ENCODE results near the gene TAPBPL.

TAPBPL gene

GRCh38 chr12:6478416-6478815, 26.6 kb downstream of the TAPBPL start:
- TF ChIP-seq, protein P1, sequence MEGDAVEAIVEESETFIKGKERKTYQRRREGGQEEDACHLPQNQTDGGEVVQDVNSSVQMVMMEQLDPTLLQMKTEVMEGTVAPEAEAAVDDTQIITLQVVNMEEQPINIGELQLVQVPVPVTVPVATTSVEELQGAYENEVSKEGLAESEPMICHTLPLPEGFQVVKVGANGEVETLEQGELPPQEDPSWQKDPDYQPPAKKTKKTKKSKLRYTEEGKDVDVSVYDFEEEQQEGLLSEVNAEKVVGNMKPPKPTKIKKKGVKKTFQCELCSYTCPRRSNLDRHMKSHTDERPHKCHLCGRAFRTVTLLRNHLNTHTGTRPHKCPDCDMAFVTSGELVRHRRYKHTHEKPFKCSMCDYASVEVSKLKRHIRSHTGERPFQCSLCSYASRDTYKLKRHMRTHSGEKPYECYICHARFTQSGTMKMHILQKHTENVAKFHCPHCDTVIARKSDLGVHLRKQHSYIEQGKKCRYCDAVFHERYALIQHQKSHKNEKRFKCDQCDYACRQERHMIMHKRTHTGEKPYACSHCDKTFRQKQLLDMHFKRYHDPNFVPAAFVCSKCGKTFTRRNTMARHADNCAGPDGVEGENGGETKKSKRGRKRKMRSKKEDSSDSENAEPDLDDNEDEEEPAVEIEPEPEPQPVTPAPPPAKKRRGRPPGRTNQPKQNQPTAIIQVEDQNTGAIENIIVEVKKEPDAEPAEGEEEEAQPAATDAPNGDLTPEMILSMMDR (IDR thresholded peaks at IDR 0.05), result no peak

- TF ChIP-seq, protein P1 (IDR thresholded peaks at IDR 0.05), result no peak
Measured at GRCh38 chr12:6488240-6488639, 36.4 kb downstream of the TAPBPL start.

- TF ChIP-seq, protein P1 (IDR thresholded peaks at IDR 0.05), result no peak
Measured at GRCh38 chr12:6489449-6489848, 37.6 kb downstream of the TAPBPL start.

DNA sequence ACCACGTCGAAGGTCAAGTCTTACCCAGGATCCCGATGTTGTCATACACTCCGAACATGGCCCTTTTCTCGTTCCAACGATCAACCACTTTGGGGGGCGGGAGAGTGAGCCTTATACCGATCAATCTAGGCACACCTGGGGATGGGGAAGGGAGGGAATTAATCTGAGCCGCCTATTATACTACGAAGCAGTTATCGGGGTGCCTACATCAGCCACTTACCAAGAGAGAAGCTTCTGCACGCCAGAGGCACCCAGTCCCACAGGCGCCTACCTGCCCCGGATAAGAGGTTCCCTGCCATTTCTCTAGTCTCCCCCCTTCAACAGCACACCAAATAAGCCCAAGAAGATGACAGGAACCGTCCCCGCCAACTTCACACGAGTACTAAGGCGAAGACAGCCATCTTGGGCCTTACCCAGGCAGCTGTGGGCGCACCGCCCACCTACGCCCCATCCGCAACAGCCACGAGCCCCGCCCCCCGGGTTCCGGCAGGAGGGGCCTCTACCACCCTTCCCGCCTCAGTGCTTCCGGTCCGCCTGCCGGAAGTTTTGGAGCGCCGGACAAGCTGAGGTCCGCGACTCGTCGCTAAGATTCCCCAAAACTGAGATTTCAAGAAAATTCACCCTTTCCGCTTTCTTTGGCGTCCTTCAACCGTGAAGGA, 41.1 kb downstream of the TAPBPL start, which contains the start of gene MRPL51:
MRPL51 (minus strand) TSS at position 425 of the 659 bp plus-strand sequence; CDS start at position 299, 126 bp downstream.
- TF ChIP-seq, protein P1 (IDR thresholded peaks at IDR 0.05), result no peak

- TF ChIP-seq, protein P1 (IDR thresholded peaks at IDR 0.05), result no peak
Measured at GRCh38 chr12:6493497-6494257, 41.8 kb downstream of the TAPBPL start, which contains the start of gene NCAPD2. Gene NCAPD2, plus strand, starts transcription at chr12:6494102. Its CDS starts 997 bp downstream, at chr12:6495099.

- TF ChIP-seq, protein P1 (IDR thresholded peaks at IDR 0.05), result no peak
Measured at GRCh38 chr12:6494258-6494743, 42.5 kb downstream of the TAPBPL start.

GRCh38 chr12:6494968-6495367, 43.1 kb downstream of the TAPBPL start:
- TF ChIP-seq, protein P1 (IDR thresholded peaks at IDR 0.05), result no peak
